ENCODE measurements around the gene CENPF.

GRCh38 chr1:214673576-214673975 lies 70.6 kb downstream of the CENPF start:
- no peak for TF ChIP-seq CTCF (conservative IDR thresholded peaks at IDR 0.05)
- TF ChIP-seq ZFX (IDR thresholded peaks at IDR 0.05): no peak

Measured in C4-2B (cell line).